ENCODE data around the gene HPSE. TPM values are rescaled to one million over a fixed set of nuclear protein-coding genes. Genes with fewer than 3 reads are reported as not detected.

Gene HPSE
- 1 to 10 TPM; 2.8 to 4.4 TPM for total RNA-seq
- long read RNA-seq, donor 1, result 0 reads
- long read RNA-seq, donor 2, full-length matches to known transcripts, result 7 of 8 reads
- long read RNA-seq, donor 2, partial matches to known transcripts, result 1 of 8 reads
- long read RNA-seq, donor 2, other reads (novel, unspliced or antisense), result 0 of 8 reads

GRCh38 chr4:83334425-83335241 lies at the start of gene HPSE:
Gene HPSE, minus strand, starts transcription at chr4:83334848. Its CDS starts 66 bp downstream, at chr4:83334782.
- intact Hi-C loops (cut with DNase I), result no loop called here
- peak; percentile 93 for DNase-seq (ENCODE audit: low spot score)

- intact Hi-C loops (cut with DNase I), result no loop called here
- DNase-seq (ENCODE audit: low spot score), result no peak
Measured at GRCh38 chr4:83382850-83383249, 48.2 kb upstream of the HPSE start.

DNA sequence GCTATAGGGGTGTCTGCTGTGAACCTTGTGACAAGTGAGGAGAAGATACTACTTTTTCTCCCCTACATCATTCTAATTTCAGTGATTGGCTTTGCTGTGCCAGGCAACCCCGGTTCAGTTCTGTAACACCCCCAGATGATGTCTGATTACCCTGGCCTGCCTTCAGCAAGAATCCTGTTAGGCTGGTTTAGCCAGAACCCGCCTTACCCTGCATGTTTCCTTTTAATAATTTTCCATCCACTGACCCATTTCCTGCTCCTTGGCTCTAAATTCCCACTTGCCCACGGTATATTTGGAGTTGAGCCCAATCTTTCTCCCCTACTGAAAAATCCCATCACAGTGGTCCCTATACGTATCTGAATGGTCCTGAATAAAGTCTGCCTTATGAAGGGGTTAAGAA lies 46.5 kb upstream of the HPSE start:
- DNase-seq (ENCODE audit: low spot score), result no peak
- intact Hi-C loops (cut with DNase I), result no loop called here

DNA sequence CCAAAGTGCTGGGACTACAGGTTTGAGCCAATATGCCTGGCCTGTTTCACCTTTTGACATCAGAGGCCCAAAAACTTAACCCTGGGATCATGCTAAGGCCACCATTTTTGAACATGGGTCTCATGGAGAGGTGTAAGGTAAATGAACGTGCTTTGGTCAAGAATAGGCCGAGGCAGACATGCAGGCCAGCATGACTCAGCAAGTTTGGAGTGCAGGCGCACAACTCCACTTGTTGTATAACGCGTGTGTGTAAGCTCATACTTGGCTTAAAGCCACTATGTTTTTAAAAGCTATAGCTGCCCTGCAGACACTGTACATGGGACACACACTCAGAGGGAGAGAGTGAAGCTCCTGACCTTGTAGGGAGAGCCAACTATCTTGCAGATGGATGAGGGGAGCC lies 43.8 kb upstream of the HPSE start:
- no peak for DNase-seq (ENCODE audit: low spot score)
- intact Hi-C loops (cut with DNase I), result no loop called here

DNA sequence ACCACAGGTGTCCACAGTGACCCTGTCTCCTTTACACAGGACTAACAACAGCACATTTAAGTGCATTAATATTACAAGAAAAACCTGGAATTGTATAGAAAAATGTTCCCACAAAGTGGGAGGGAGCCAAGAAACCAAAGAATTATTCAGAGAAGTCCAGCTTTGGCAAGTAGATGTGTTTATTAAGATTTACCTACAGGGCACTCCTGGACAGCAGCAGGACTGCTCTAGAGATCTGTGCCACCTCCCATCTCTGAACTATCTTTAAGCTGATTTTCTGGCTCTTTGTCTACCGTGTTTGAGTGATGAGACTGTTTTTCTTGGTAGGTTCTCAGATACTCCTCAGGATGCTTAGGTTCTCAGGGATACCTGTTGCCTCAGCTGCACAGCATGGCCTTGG lies 38.3 kb upstream of the HPSE start:
- no peak for DNase-seq (ENCODE audit: low spot score)

DNA sequence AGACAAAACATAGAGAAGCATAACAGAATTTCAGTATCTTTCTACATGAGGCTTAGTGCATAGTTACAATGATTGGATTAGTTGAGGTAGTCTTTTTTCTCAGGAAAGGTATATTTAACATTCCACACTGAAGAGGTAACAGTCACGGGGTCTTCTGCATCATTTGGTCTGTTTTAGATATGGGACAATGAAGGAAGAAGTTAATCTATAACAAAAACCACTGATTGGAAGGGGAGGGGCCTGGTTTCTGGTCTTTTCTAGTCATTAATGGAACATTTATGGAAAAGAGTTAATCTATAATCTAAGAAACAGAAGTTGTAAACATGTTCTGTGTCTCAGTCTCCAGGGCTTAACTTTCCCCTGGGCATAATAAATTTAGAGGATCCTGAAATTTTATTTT lies 37.3 kb upstream of the HPSE start:
- no peak for DNase-seq (ENCODE audit: low spot score)
- intact Hi-C loops (cut with DNase I), result no loop called here

More for the DNA sequence above, 38.3 kb upstream of the HPSE start:
- intact Hi-C loops (cut with DNase I), result no loop called here

DNA sequence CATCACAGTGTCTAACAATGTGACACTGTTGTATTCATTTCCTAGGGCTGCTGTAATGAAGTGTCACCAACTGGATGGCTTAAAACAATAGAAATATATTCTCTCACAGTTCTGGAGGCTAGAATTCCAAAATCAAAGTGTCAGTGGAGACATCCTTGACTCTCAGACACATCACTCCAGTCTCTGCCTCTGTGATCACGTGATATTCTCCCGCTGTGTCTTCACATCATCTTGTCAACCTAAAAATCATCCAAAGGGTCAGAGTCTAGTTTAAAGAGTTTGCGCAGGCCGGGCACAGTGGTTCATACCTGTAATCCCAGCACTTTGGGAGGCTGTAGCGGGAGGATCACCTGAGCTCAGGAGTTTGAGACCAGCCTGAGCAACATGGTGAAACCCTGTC lies 36.6 kb upstream of the HPSE start:
- DNase-seq (ENCODE audit: low spot score), result no peak
- intact Hi-C loops (cut with DNase I), result no loop called here

GRCh38 chr4:83370640-83370906 lies 35.9 kb upstream of the HPSE start:
- intact Hi-C loops (cut with DNase I), result loop anchor here in 1 of 2 donors (1.0 kb wide), 1 partner anchor 43 kb away; no protein-coding TSS in a partner anchor
- no peak for DNase-seq (ENCODE audit: low spot score)

DNA sequence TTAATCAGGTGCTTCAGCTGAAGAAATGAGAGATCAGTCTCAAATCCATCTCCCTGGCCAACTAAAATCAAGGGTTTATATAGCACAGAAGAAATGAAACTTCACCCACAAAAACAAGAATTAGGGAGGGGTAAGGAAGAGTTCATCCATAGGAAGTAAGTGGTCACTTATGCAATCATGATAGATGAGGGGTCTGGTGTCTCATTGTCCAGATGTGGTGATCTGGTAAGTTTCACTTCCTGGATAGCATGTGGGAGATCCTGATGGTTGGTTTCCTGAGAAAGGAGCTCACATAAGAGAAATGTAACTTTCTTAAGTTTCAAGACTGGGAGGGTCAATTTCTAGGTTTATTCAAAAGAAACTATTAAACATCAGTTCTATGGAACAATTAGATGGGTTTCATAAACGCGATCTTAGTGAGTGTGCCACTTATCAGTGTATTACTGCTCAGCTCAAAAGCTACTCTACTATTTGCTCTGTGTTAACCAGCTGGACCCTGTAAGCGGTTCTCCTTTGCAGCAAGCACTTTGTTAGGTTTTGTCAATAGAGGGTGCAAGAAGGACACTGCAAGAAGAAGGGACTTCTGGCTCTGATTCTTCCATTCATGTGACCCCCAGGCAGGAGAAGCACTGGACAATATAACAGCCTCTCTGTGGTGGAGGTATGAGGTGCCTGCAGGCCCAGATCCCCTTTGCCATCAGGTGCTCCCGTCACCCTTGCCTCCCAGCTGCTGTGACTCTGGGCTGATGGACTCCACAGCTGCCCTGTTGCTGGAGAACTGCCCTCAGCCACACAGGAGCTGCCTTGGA lies 35.4 kb upstream of the HPSE start:
- DNase-seq (ENCODE audit: low spot score), result no peak
- intact Hi-C loops (cut with DNase I), result loop anchor here in 1 of 2 donors (1.0 kb wide), 1 partner anchor 43 kb away; no protein-coding TSS in a partner anchor

DNA sequence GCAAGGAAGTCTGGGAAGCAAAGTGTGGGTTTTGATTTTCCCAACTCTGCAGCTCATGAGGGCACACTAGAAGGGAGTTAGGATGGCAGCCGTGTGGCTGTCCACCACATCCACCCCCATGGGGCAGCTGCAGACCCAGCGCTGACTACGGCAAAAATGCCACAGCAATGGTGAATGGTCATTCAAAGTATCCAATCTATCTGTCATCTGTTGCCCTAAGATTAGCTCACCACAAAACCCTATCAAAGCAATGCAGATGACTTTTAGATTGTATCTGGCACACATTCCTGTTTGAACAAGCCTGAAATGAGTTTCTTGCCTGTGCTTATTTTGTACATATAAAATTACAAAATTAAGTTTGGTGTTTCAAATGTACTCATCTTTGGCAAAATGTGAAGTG lies 29.7 kb upstream of the HPSE start:
- intact Hi-C loops (cut with DNase I), result no loop called here
- no peak for DNase-seq (ENCODE audit: low spot score)

GRCh38 chr4:83362492-83363329 lies 28.1 kb upstream of the HPSE start:
- DNase-seq (ENCODE audit: low spot score), result no peak
- intact Hi-C loops (cut with DNase I), result no loop called here

DNA sequence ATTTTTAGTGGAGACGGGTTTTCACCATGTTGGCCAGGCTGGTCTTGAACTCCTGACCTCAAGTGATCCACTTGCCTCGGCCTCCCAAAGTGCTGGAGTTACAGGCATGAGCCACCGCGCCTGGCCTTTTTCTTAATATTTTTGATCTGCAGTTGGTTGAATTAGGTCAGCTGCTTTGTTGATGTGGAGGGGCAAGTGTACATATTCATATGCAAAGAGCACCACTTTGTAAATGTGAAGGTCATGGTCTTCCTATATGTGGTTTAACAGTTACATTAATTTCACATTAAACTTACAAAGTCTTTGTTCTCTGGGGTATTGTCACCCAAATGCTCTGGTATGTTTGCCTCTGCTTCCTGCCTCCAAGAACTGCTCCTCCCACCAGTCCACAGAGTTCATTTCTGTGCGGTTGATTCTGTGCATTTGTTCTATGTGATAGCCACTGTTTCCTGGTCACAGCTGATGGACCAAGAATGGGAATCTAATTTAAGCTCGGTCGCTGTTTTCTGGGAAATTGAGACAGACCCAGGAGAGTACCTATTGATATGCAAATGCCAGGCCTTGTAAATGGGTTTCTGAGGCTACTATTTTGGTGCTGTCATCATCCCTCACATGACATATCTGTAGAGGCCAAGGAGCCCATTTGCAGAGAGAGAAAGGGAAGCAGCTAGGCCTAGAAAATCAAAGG lies 26.9 kb upstream of the HPSE start:
- no peak for DNase-seq (ENCODE audit: low spot score)
- intact Hi-C loops (cut with DNase I), result no loop called here

DNA sequence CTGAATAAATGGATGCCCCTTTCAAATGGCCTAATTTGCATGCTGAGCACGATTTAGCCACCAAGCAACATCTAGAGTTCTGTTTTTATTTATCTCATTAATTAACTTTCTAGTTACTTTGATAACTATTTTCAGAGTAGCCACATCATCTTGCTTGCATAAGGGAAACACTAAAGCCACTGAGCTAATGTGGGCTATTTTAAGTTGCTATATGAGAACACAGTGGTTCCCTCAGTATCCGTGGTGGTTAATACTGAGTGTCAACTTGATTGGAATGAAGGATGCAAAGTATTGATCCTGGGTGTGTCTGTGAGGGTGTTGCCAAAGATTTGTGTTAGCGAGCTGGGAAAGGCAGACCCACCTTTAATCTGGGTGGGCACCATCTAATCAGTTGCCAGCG lies 25.4 kb upstream of the HPSE start:
- intact Hi-C loops (cut with DNase I), result no loop called here
- no peak for DNase-seq (ENCODE audit: low spot score)

DNA sequence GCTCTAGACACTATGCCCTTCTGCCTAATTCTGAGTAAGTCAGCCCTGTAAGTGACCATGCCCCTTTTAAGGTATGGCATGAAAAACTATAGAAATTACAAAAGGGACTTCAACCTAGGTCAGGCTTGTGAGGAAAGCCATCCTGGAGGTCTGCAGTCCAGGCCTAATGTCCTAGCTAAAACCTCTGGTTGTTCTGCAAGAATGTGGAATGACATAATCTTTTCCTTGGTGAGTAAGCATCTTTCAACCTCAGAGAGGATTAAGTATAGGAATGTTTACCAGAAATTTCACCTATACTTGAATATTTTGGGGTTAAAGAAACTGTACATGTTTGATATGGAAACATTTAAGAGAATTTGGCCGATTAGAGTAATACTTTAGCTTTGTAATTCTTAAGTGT lies 23.8 kb upstream of the HPSE start:
- no peak for DNase-seq (ENCODE audit: low spot score)
- intact Hi-C loops (cut with DNase I), result no loop called here

DNA sequence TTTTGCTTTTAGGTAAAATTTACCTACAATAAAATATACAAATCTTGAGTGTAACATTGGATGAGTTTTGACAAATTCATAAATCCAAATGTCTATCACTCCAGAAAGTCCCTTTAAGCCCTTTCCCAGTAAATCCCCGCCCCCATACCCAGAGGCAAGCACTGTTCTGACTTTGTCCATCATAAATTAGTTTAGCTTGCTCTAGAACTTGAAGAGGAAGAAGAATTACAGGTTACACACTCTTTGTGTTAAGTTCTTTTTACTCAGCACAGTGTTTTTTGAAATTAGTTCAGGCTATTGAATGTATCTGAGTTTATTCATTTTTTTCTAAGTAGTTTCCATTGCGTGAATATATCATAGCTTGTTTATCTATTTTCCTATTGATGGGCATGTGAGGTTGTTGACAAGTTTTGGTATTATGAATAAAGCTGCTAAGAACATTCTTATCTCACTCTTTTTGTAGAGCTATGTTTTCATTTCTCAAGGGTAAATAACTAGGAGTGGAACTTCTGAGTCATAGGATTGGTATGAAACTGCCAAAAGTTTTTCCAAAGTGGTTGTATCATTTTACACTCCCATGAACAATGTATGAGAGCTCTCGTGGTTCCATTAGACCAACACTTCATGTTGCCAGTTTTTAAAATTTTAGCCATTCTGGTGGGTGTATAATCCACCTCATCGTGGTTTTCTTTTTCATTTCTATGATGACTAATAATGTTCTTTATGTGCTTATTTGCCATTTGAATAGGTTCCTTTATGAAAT lies 22.4 kb upstream of the HPSE start:
- intact Hi-C loops (cut with DNase I), result no loop called here
- no peak for DNase-seq (ENCODE audit: low spot score)

- no peak for DNase-seq (ENCODE audit: low spot score)
- intact Hi-C loops (cut with DNase I), result no loop called here
Measured at GRCh38 chr4:83353516-83353915, 18.9 kb upstream of the HPSE start.

DNA sequence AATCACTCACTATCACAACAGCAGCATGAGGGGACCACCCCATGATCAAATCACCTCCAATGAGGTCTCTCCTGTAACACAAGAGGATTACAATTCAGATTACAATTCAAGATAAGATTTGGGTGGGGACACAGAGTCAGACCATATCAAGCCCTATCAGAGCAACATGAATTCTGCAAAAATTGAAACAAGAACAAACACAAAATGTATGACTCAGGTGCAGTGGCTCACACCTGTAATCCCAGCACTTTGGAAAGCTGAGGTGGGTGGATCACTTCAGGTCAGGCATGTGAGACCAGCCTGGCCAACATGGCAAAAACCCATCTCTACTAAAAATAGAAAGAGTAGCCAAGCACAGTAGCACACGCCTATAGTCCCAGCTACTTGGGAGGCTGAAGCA lies 13.4 kb upstream of the HPSE start:
- no peak for DNase-seq (ENCODE audit: low spot score)
- intact Hi-C loops (cut with DNase I), result no loop called here

DNA sequence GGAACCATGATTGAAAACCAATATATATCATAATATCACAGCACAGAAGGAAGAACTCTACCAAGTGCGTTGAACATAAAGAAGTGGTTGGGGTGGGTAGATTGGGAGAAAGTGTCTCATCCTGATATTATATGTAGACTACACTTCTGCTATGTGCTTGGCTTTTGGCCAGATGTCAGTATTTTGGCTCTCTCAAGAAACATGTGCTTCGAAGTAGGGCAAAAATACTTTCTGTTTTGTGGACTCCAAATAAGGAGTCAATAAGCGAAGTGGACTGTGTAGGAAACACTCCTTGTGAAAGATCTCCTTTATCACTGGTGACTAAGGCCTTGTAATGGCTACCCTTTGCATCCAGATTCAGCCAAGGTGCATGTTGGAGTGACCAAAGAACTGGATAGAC lies 7.8 kb upstream of the HPSE start:
- no peak for DNase-seq (ENCODE audit: low spot score)
- intact Hi-C loops (cut with DNase I), result no loop called here

Measured in posterior vena cava (tissue), 2 donors.